GM12878 (cell line): ENCODE measurements around the gene SEMA3C. TPM values are rescaled to one million over a fixed set of nuclear protein-coding genes. Genes with fewer than 3 reads are reported as not detected.

ENCODE experiments used
- ATAC-seq: fragments of 200-7000 bp; cut with Tn5 transposase; 3 replicates; pipeline ENCODE4 v1.9.1; 2020; ENCODE audit warnings: mild to moderate bottlenecking, moderate library complexity
- BruUV-seq: library from RNA; stranded (reverse); fragments of 400-500 nt; replicated peaks from 2 replicates; lab custom pipeline; 2021; lab: Mats Ljungman, UMichigan
- CTCF ChIA-PET: fragments of 300-600 bp; sonication (Branson Sonifier 250); formaldehyde crosslinking; extraction: SDS; loops from one replicate; lab custom pipeline; 2021; ENCODE audit warnings: inconsistent platforms; lab: Yijun Ruan, JAX
- POLR2A ChIA-PET: fragments of 350-600 bp; formaldehyde crosslinking; extraction: SDS; loops from one replicate; lab custom pipeline; 2021; ENCODE audit warnings: inconsistent platforms; lab: Charles Lee
- RAD21 ChIA-PET: fragments of 300-600 bp; sonication (Branson Sonifier 250); formaldehyde crosslinking; loops from one replicate; lab custom pipeline; 2023; ENCODE audit warnings: antibody characterized with exemption; ENCODE audit not compliant: unreplicated experiment; lab: Charles Lee
- SMC1A ChIA-PET: fragments of 300-600 bp; sonication (Branson Sonifier 250); formaldehyde crosslinking; loops from one replicate; lab custom pipeline; 2023; ENCODE audit not compliant: unreplicated experiment, uncharacterized antibody; lab: Charles Lee
- DNase-seq: peaks from one replicate; pipeline ENCODE4 v3.0.0-alpha.2; 2011; ENCODE audit warnings: low read depth, low spot score
- FAIRE-seq: peaks from 3 replicates; lab custom pipeline; 2011; peaks lifted over from hg19 to GRCh38; lab: Jason Lieb, UNC
- H2AFZ ChIP-seq: 2 replicates; pipeline ENCODE4 v1.6.0; 2011; ENCODE audit warnings: low read depth, low read length, control low read depth; ENCODE audit not compliant: control insufficient read depth
- H3K27ac ChIP-seq: 2 replicates; pipeline ENCODE4 v1.5.1; 2011; ENCODE audit warnings: control low read depth; ENCODE audit not compliant: control insufficient read depth, insufficient read depth
- H3K27me3 ChIP-seq, 2 experiments: replicated peaks in 1 of 2; 2 replicates each; pipeline versions ENCODE4 v1.6.0 to v1.6.1; 2011; ENCODE audit warnings: low read length in 1 of 2; ENCODE audit not compliant: control insufficient read depth in 2 of 2, insufficient read depth in 2 of 2
- H3K36me3 ChIP-seq, 2 experiments: 2 replicates each; pipeline ENCODE4 v1.5.1; 2011; ENCODE audit warnings: low read length in 1 of 2; ENCODE audit not compliant: control insufficient read depth in 2 of 2, insufficient read depth in 2 of 2
- H3K4me1 ChIP-seq: 2 replicates; pipeline ENCODE4 v1.6.1; 2011; ENCODE audit warnings: mild to moderate bottlenecking, low read length, moderate library complexity, mixed read lengths; ENCODE audit not compliant: control insufficient read depth, insufficient read depth
- H3K4me2 ChIP-seq: 2 replicates; pipeline ENCODE4 v1.6.0; 2011; ENCODE audit warnings: control low read depth; ENCODE audit not compliant: control insufficient read depth, insufficient read depth
- H3K4me3 ChIP-seq: fragments of 200-600 bp; sonication (generic); 2 replicates; pipeline ENCODE4 v1.5.1; 2016
- H3K79me2 ChIP-seq: 2 replicates; pipeline ENCODE4 v1.6.0; 2011; ENCODE audit warnings: low read length; ENCODE audit not compliant: control insufficient read depth, insufficient read depth
- H3K9ac ChIP-seq: 2 replicates; pipeline ENCODE4 v1.8.0; 2011; ENCODE audit warnings: low read length, control low read depth, mixed read lengths; ENCODE audit not compliant: control insufficient read depth, insufficient read depth
- H3K9me3 ChIP-seq: replicated peaks from 3 replicates; pipeline ENCODE4 v1.5.1; 2011; ENCODE audit warnings: mild to moderate bottlenecking, low read length; ENCODE audit not compliant: control insufficient read depth, insufficient read depth
- H4K20me1 ChIP-seq: 2 replicates; pipeline ENCODE4 v1.6.0; 2011; ENCODE audit not compliant: control insufficient read depth, insufficient read depth
- FOS ChIP-seq: IDR thresholded peaks from 3 replicates; pipeline ENCODE4 v1.6.1; 2011; ENCODE audit warnings: borderline replicate concordance; ENCODE audit not compliant: insufficient read length; ENCODE audit errors: extremely low read depth
- FOXM1 ChIP-seq: IDR thresholded peaks from 2 replicates; pipeline ENCODE4 v1.6.1; 2012; ENCODE audit warnings: low read depth, mild to moderate bottlenecking, inconsistent platforms, low read length, moderate library complexity
- KLF5 ChIP-seq: fragments of 450-650 bp; IDR thresholded peaks from 2 replicates; pipeline ENCODE4 v1.6.1; 2014; ENCODE audit warnings: mild to moderate bottlenecking; ENCODE audit not compliant: partially characterized antibody
- MYC ChIP-seq: IDR thresholded peaks from 2 replicates; pipeline ENCODE4 v1.6.1; 2011; ENCODE audit warnings: mild to moderate bottlenecking, low read length, moderate library complexity, inconsistent platforms; ENCODE audit not compliant: insufficient read depth, insufficient replicate concordance, insufficient read length, severe bottlenecking
- POLR2AphosphoS5 ChIP-seq: IDR thresholded peaks from 2 replicates; pipeline ENCODE4 v1.6.1; 2011; ENCODE audit warnings: mild to moderate bottlenecking, low read length, inconsistent platforms
- USF2 ChIP-seq: IDR thresholded peaks from 2 replicates; pipeline ENCODE4 v1.6.1; 2011; ENCODE audit warnings: low read depth, low read length, improper control_type of control experiment, borderline replicate concordance
- ZNF592 ChIP-seq: fragments of 450-650 bp; IDR thresholded peaks from 2 replicates; pipeline ENCODE4 v1.6.1; 2017; ENCODE audit warnings: mild to moderate bottlenecking, moderate library complexity
- WGBS: methylation state at CpG from one replicate; pipeline ENCODE4 v1.1.6; 2016; ENCODE audit warnings: low lambda C conversion rate; ENCODE audit not compliant: insufficient replicate concordance, insufficient coverage; ENCODE audit errors: missing lambda C conversion rate; 5-methylcytosine and 5-hydroxymethylcytosine counted together
- in situ Hi-C: fragments of 300-500 bp; cut with MboI; formaldehyde crosslinking; loops from 9 replicates; pipeline ENCODE4 v1.14.3; 2018; ENCODE audit warnings: mixed read lengths
- intact Hi-C: fragments of 100-400 bp; cut with micrococcal nuclease; formaldehyde crosslinking; loops from one replicate; pipeline ENCODE4 v1.14.2; 2022; ENCODE audit not compliant: unreplicated experiment
- polyA plus RNA-seq, 11 experiments: library from polyadenylated mRNA; depleted of rRNA in 4 of 11; unstranded in 6 of 11; stranded (reverse) in 5 of 11; fragments of >200 nt; fragmentation: Nextera tagmentation in 4 of 11; fragmentation: Illumina TruSeq in 1 of 11; extraction: Ambion mirVana in 4 of 11; extraction: Trizol in 1 of 11; gene quantifications; 1 replicate in 1 of 11; 2 replicates in 10 of 11; pipeline versions ENCODE4 v1.2.1 to v1.2.3, GENCODE V29; 2011 to 2016; ENCODE audit warnings: inconsistent platforms in 2 of 11, missing spikeins in 2 of 11, low read depth in 1 of 11
- total RNA-seq, 4 experiments: library from RNA; depleted of rRNA in 3 of 4; stranded (reverse); fragments of >200 nt in 3 of 4; fragmentation: Illumina TruSeq in 1 of 4; extraction: Trizol in 1 of 4; gene quantifications; 2 replicates each; pipeline versions ENCODE4 v1.2.1 to v1.2.3, GENCODE V29; 2013 to 2021

SEMA3C gene
- total and polyA plus RNA-seq, 10 of the 15 experiments (the other 5 are each of a cell fraction or from before 2014, with no cell fraction given): 0.01 to 0.41 (median 0.11) TPM; not detected in 6

- Histone ChIP-seq H2AFZ (no peak overlapping the region), H3K4me2 (no peak overlapping the region), H3K4me3 (no peak overlapping the region), H3K9me3 (no peaks in the 10 kb centered on the region), H3K27ac (no peak overlapping the region), H3K36me3 (no peaks in the 10 kb centered on the region), H3K27me3 (no peaks in the 10 kb centered on the region), H3K79me2 (no peaks in the 10 kb centered on the region), H3K9ac (no peak overlapping the region), H3K4me1 (no peaks in the 10 kb centered on the region), H4K20me1 (no peaks in the 10 kb centered on the region)
- ChIA-PET RAD21 (no interaction called here), CTCF (no interaction called here), POLR2A (no interaction called here), SMC1A (no interaction called here)
- WGBS: 0% methylated on average over 1 of the region's 1 CpG
- intact Hi-C loops (loop anchor here (5.0 kb wide), 1 partner anchor 52 kb away; no protein-coding TSS in a partner anchor), in situ Hi-C loops (no loop called here)
- FAIRE-seq (no peak), ATAC-seq (no peak), DNase-seq (no peak)
- no TSS peak for BruUV-seq
- TF ChIP-seq FOXM1: no peak
- TF ChIP-seq ZNF592: no peak
- no peak for TF ChIP-seq POLR2AphosphoS5
- no peak for TF ChIP-seq FOS
- TF ChIP-seq MYC: no peak
- TF ChIP-seq KLF5: no peak
- no peak for TF ChIP-seq USF2
These were observed 144.9 kb downstream of the SEMA3C start for GRCh38 chr7:80773787-80774508.
